ENCODE measurements around the gene CCDC197.

Gene CCDC197

GRCh38 chr14:94026173-94026888 lies 29.2 kb downstream of the CCDC197 start, which contains the start of gene OTUB2 (continued):
- TF ChIP-seq ZNF274 (IDR thresholded peaks at IDR 0.05; ENCODE audit: low read length): no peak
- no peak for TF ChIP-seq ZNF274 (tag by site-specific recombination; IDR thresholded peaks at IDR 0.05; ENCODE audit: borderline replicate concordance)
- no peak for TF ChIP-seq ZNF148 (tag by site-specific recombination; IDR thresholded peaks at IDR 0.05; ENCODE audit: borderline replicate concordance)
- TF ChIP-seq ZNF488 (tag by site-specific recombination; IDR thresholded peaks at IDR 0.05): no peak
- TF ChIP-seq KLF8 (tag by site-specific recombination; IDR thresholded peaks at IDR 0.05): peak; percentile 94
- no peak for TF ChIP-seq BCL11A (tag by site-specific recombination; IDR thresholded peaks at IDR 0.05; ENCODE audit: low read depth)
- TF ChIP-seq SCRT2 (tag by site-specific recombination; IDR thresholded peaks at IDR 0.05): no peak
- no peak for TF ChIP-seq ZNF10 (tag by site-specific recombination; IDR thresholded peaks at IDR 0.05)
- 0 out of 2 replicates have a peak, but pooled peaks have one; percentile 8 for TF ChIP-seq PRDM4 (tag by site-specific recombination; IDR thresholded peaks at IDR 0.05)
- no peak for TF ChIP-seq ZNF776 (tag by site-specific recombination; IDR thresholded peaks at IDR 0.05; ENCODE audit: borderline replicate concordance)
- peak; percentile 60; the same call in 1 of the 2 replicates for TF ChIP-seq ZNF391 (tag by site-specific recombination; IDR thresholded peaks at IDR 0.05; ENCODE audit: borderline replicate concordance, low read depth)
- TF ChIP-seq ZBTB11 (tag by site-specific recombination; conservative IDR thresholded peaks at IDR 0.05; ENCODE audit: low read depth): no peak

GRCh38 chr14:94026889-94027469 lies 29.9 kb downstream of the CCDC197 start:
- TF ChIP-seq SCRT2 (tag by site-specific recombination; IDR thresholded peaks at IDR 0.05) (peak; percentile 76), ZNF777 (tag by site-specific recombination; IDR thresholded peaks at IDR 0.05; ENCODE audit: borderline replicate concordance) (peak; percentile 86), ZBTB7A (tag by site-specific recombination; IDR thresholded peaks at IDR 0.05; ENCODE audit: low read depth) (no peak), ZBTB48 (tag by site-specific recombination; IDR thresholded peaks at IDR 0.05) (peak; percentile 84)
- Histone ChIP-seq H3K4me3 (ENCODE audit: low read depth, low read length) (peak overlapping the region; percentile 63), H3K36me3 (ENCODE audit: control insufficient read depth in 2 of 2, insufficient read depth in 1 of 2, low read length in 2 of 2) (no peaks in the 10 kb centered on the region), H3K9me3 (ENCODE audit: control insufficient read depth, insufficient read depth, low read depth, low read length) (no peaks in the 10 kb centered on the region), H3K4me1 (ENCODE audit: control insufficient read depth, insufficient read depth, low read length) (no peaks in the 10 kb centered on the region), H3K27ac (ENCODE audit: extremely low read depth, low read depth, low read length) (no peak overlapping the region)
- POLR2A ChIA-PET: no interaction called here
- CTCF ChIA-PET: interaction anchor here (0.6 to 1.1 kb wide), 2 partner anchors 24 to 282 kb away, joined by 3 read pairs; no protein-coding TSS in a partner anchor
